Gastrocnemius medialis (tissue), 4 donors: ENCODE data around the gene PCDHGA8. TPM values are rescaled to one million over a fixed set of nuclear protein-coding genes. Genes with fewer than 3 reads are reported as not detected.
"Not testable (repeated sequence)": the region's sequence is repeated elsewhere in the genome, so short reads cannot be mapped to it uniquely, and the experiment has no call there.

ENCODE experiments used
- ATAC-seq, 2 donors: fragments of 150-250 bp; one replicate each; pipeline ENCODE4 v1.9.1; 2016
- DNase-seq, 2 donors: peaks; one replicate each; pipeline ENCODE4 v3.0.0-alpha.2; 2019
- H3K27ac ChIP-seq, 4 donors: fragments of 200-600 bp; sonication (generic); 1 replicate in 1 of 4; 2 replicates in 3 of 4; pipeline ENCODE4 v1.5.1; 2016 to 2018; ENCODE audit warnings: mild to moderate bottlenecking in 2 of 4, moderate library complexity in 1 of 4
- H3K27me3 ChIP-seq, 3 donors: fragments of 200-600 bp; sonication (generic) in 2 of 3; 1 replicate in 1 of 3; 2 replicates in 2 of 3; pipeline versions ENCODE4 v1.5.1 to v1.6.0; 2016 to 2019; ENCODE audit warnings: mild to moderate bottlenecking in 1 of 3, moderate library complexity in 1 of 3
- H3K36me3 ChIP-seq, 2 donors: fragments of 200-600 bp; sonication (generic) in 1 of 2; one replicate each; pipeline ENCODE4 v1.5.1; 2017 to 2018
- H3K4me1 ChIP-seq, 2 donors: fragments of 200-600 bp; sonication (generic) in 1 of 2; one replicate each; pipeline ENCODE4 v1.5.1; 2016 to 2017; ENCODE audit warnings: mild to moderate bottlenecking in 2 of 2
- H3K4me3 ChIP-seq, 4 donors: fragments of 200-600 bp; sonication (generic) in 3 of 4; 1 replicate in 1 of 4; 2 replicates in 3 of 4; pipeline ENCODE4 v1.5.1; 2016 to 2019; ENCODE audit warnings: mild to moderate bottlenecking in 2 of 4
- H3K9me3 ChIP-seq, 3 donors: fragments of 200-600 bp; sonication (generic) in 2 of 3; 1 replicate in 1 of 3; 2 replicates in 2 of 3; pipeline ENCODE4 v1.5.1; 2016 to 2019
- CTCF ChIP-seq, 5 experiments: fragments of 450-650 bp in 3 of 5; fragments of 200-600 bp in 2 of 5; sonication (generic) in 2 of 5; IDR thresholded peaks in 4 of 5; conservative IDR thresholded peaks in 1 of 5; 1 replicate in 4 of 5; 2 replicates in 1 of 5; pipeline ENCODE4 v1.5.1; 2016 to 2019; ENCODE audit warnings: antibody characterized with exemption in 5 of 5, mild to moderate bottlenecking in 3 of 5, moderate library complexity in 3 of 5
- POLR2A ChIP-seq, 2 donors: fragments of 450-650 bp; IDR thresholded peaks; one replicate each; pipeline ENCODE4 v1.6.1; 2017; ENCODE audit warnings: antibody characterized with exemption in 2 of 2, mild to moderate bottlenecking in 2 of 2, moderate library complexity in 2 of 2
- in situ Hi-C, 4 donors: fragments of 200-750 bp; cut with MboI; loops; one replicate each; pipeline versions ENCODE4 v1.15.0 to v1.8.0; 2017; ENCODE audit warnings: low sequenced_read_pairs in 4 of 4
- intact Hi-C: fragments of 100-400 bp; cut with DNase I; formaldehyde crosslinking; loops from one replicate; pipeline ENCODE4 v1.15.1; 2023; ENCODE audit warnings: low total_unique reads
- total RNA-seq, 4 donors: library from RNA; depleted of rRNA; stranded (reverse); fragments of >200 nt; gene quantifications; one replicate each; pipeline versions ENCODE4 v1.1.0 to v1.2.3, GENCODE V29; 2016

The PCDHGA8 gene
- total RNA-seq, 4 donors from 2014 or later, result 0.82 to 1.8 (median 1.2) TPM

DNA sequence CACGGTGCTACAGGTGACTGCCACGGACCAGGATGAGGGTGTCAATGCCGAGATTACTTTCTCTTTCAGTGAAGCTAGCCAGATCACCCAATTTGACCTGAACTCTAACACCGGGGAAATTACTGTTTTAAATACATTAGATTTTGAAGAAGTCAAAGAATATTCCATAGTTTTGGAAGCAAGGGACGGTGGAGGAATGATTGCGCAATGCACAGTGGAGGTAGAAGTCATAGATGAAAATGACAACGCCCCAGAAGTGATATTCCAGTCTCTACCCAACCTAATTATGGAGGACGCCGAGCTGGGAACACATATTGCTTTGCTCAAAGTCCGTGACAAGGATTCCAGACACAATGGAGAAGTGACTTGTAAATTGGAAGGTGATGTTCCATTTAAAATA, 3.8 kb upstream of the PCDHGA8 start:
- in situ Hi-C loops, result no loop called here
- no peak overlapping the region for H3K27ac ChIP-seq
- H3K4me3 ChIP-seq, result peak overlapping the region in 1 of 4 donors; percentile 20
- ATAC-seq (no peak), DNase-seq (no peak)
- H3K9me3 ChIP-seq, result peaks cover 0 to 5% (median 5%) of the 10 kb centered on the region in 3 donors
- no peak for TF ChIP-seq CTCF (IDR thresholded peaks at IDR 0.05 in 4 of 5, conservative IDR thresholded peaks at IDR 0.05 in 1 of 5)
- no peak for TF ChIP-seq POLR2A (IDR thresholded peaks at IDR 0.05)
- H3K27me3 ChIP-seq, result peaks cover 0 to 11% (median 2%) of the 10 kb centered on the region in 3 donors
- H3K36me3 ChIP-seq, result no peaks in the 10 kb centered on the region
- intact Hi-C loops, result no loop called here
- H3K4me1 ChIP-seq, result peaks cover 4% of the 10 kb centered on the region in 2 donors

DNA sequence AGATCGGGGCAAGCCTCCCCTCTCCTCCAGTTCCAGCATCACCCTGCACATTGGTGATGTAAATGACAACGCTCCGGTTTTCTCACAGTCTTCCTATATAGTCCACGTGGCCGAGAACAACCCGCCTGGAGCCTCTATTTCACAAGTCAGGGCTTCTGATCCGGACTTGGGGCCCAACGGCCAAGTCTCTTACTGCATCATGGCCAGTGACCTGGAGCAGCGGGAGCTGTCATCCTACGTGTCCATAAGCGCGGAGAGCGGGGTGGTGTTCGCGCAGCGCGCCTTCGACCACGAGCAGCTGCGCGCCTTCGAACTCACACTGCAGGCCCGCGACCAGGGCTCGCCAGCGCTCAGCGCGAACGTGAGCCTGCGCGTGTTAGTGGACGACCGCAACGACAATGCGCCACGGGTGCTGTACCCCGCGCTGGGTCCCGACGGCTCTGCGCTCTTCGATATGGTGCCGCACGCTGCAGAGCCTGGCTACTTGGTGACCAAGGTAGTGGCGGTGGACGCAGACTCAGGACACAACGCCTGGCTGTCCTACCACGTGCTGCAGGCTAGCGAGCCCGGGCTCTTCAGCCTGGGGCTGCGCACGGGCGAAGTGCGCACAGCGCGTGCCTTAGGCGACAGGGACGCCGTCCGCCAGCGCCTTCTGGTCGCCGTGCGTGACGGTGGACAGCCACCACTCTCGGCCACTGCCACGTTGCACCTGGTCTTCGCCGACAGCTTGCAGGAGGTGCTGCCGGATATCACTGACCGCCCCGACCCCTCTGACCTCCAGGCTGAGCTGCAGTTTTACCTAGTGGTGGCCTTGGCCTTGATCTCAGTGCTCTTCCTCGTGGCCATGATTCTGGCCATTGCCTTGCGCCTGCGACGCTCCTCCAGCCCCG, 3.0 kb upstream of the PCDHGA8 start:
- Histone ChIP-seq H3K9me3 (peaks cover 0 to 5% (median 5%) of the 10 kb centered on the region in 3 donors), H3K27me3 (peaks cover 0 to 15% (median 2%) of the 10 kb centered on the region in 3 donors)

DNA sequence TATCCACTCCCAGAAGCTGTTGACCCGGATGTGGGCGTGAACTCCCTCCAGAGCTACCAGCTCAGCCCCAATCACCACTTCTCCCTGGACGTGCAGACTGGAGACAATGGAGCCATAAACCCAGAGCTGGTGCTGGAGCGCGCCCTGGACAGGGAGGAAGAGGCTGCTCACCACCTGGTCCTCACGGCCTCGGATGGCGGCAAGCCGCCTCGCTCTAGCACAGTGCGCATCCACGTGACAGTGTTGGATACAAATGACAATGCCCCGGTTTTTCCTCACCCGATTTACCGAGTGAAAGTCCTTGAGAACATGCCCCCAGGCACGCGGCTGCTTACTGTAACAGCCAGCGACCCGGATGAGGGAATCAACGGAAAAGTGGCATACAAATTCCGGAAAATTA, 834 bp downstream of the PCDHGA8 start:
- intact Hi-C loops, result no loop called here
- H3K27ac ChIP-seq, result no peak overlapping the region
- no peaks in the 10 kb centered on the region for H3K36me3 ChIP-seq
- in situ Hi-C loops, result no loop called here
- H3K4me3 ChIP-seq, result peak overlapping the region in 1 of 4 donors; percentile 41
- H3K4me1 ChIP-seq, result peaks cover 0 to 6% of the 10 kb centered on the region in 2 donors
- peaks cover 0 to 5% (median 5%) of the 10 kb centered on the region in 3 donors for H3K9me3 ChIP-seq
- peaks cover 0 to 21% (median 2%) of the 10 kb centered on the region in 3 donors for H3K27me3 ChIP-seq
- DNase-seq, result no peak
- TF ChIP-seq POLR2A (IDR thresholded peaks at IDR 0.05) (no peak), CTCF (IDR thresholded peaks at IDR 0.05 in 4 of 5, conservative IDR thresholded peaks at IDR 0.05 in 1 of 5) (no peak)
- no peak for ATAC-seq

More for the DNA sequence above, 3.0 kb upstream of the PCDHGA8 start:
- TF ChIP-seq POLR2A (IDR thresholded peaks at IDR 0.05) (no peak), CTCF (IDR thresholded peaks at IDR 0.05 in 4 of 5, conservative IDR thresholded peaks at IDR 0.05 in 1 of 5) (no peak)
- ATAC-seq (no peak), DNase-seq (no peak)
- peaks cover 4% of the 10 kb centered on the region in 2 donors for H3K4me1 ChIP-seq
- no peak overlapping the region for H3K4me3 ChIP-seq
- in situ Hi-C loops (no loop called here), intact Hi-C loops (no loop called here)
- H3K27ac ChIP-seq, result no peak overlapping the region
- no peaks in the 10 kb centered on the region for H3K36me3 ChIP-seq

DNA sequence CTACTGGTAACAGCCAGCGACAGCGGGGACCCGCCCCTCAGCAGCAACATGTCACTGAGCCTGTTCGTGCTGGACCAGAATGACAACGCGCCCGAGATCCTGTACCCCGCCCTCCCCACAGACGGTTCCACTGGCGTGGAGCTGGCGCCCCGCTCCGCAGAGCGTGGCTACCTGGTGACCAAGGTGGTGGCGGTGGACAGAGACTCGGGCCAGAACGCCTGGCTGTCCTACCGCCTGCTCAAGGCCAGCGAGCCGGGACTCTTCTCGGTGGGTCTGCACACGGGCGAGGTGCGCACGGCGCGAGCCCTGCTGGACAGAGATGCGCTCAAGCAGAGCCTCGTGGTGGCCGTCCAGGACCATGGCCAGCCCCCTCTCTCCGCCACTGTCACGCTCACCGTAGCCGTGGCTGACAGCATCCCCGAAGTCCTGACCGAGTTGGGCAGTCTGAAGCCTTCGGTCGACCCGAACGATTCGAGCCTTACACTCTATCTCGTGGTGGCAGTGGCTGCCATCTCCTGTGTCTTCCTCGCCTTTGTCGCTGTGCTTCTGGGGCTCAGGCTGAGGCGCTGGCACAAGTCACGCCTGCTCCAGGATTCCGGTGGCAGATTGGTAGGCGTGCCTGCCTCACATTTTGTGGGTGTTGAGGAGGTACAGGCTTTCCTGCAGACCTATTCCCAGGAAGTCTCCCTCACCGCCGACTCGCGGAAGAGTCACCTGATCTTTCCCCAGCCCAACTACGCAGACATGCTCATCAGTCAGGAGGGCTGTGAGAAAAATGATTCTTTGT, 2.2 kb downstream of the PCDHGA8 start:
- in situ Hi-C loops, H3K27ac ChIP-seq, H3K4me3 ChIP-seq, H3K36me3 ChIP-seq, intact Hi-C loops, ATAC-seq, H3K9me3 ChIP-seq, DNase-seq: not testable (repeated sequence)
- Histone ChIP-seq H3K4me1 (peaks cover 6 to 16% of the 10 kb centered on the region in 2 donors), H3K27me3 (peaks cover 0 to 21% (median 0%) of the 10 kb centered on the region in 3 donors)
